Adipocyte (in vitro differentiated cells): Measurements from ENCODE around the gene ETHE1.

ENCODE experiments used
- DNase-seq: peaks from one replicate; pipeline ENCODE4 v3.0.0-alpha.2; 2015; ENCODE audit warnings: low read depth
- H3K27me3 ChIP-seq: replicated peaks from 2 replicates; pipeline ENCODE4 v1.7.0; 2013; ENCODE audit warnings: mild to moderate bottlenecking, low read length, moderate library complexity; ENCODE audit not compliant: control insufficient read depth, insufficient read depth
- H3K36me3 ChIP-seq: 2 replicates; pipeline ENCODE4 v1.7.0; 2013; ENCODE audit warnings: low read length, mild to moderate bottlenecking, moderate library complexity; ENCODE audit not compliant: control insufficient read depth, insufficient read depth, severe bottlenecking
- H3K4me1 ChIP-seq: 2 replicates; pipeline ENCODE4 v1.7.0; 2013; ENCODE audit warnings: mild to moderate bottlenecking, low read length, moderate library complexity; ENCODE audit not compliant: control insufficient read depth, insufficient read depth
- H3K4me3 ChIP-seq: 2 replicates; pipeline ENCODE4 v1.7.0; 2013; ENCODE audit warnings: mild to moderate bottlenecking, low read length, moderate library complexity
- H3K9ac ChIP-seq: 2 replicates; pipeline ENCODE4 v1.7.0; 2013; ENCODE audit warnings: mild to moderate bottlenecking, low read length, moderate library complexity
- H3K9me3 ChIP-seq: 2 replicates; pipeline ENCODE4 v1.7.0; 2013; ENCODE audit warnings: mild to moderate bottlenecking, low read length, moderate library complexity; ENCODE audit not compliant: control insufficient read depth

Gene ETHE1

GRCh38 chr19:43498233-43498842 lies 28.7 kb downstream of the ETHE1 start:
- peaks cover 4% of the 10 kb centered on the region for H3K36me3 ChIP-seq
- no peaks in the 10 kb centered on the region for H3K27me3 ChIP-seq
- H3K9me3 ChIP-seq, result no peaks in the 10 kb centered on the region
- no peak overlapping the region for H3K4me3 ChIP-seq
- peaks cover 12% of the 10 kb centered on the region for H3K4me1 ChIP-seq
- H3K9ac ChIP-seq, result no peak overlapping the region
- no peak for DNase-seq

- no peaks in the 10 kb centered on the region for H3K9me3 ChIP-seq
- peaks cover 4% of the 10 kb centered on the region for H3K36me3 ChIP-seq
- H3K27me3 ChIP-seq, result no peaks in the 10 kb centered on the region
- H3K9ac ChIP-seq, result no peak overlapping the region
- no peak for DNase-seq
- peaks cover 4% of the 10 kb centered on the region for H3K4me1 ChIP-seq
- H3K4me3 ChIP-seq, result no peak overlapping the region
These were observed 30.0 kb downstream of the ETHE1 start for GRCh38 chr19:43496960-43497359.

GRCh38 chr19:43495082-43495481 lies 31.9 kb downstream of the ETHE1 start:
- Histone ChIP-seq H3K9me3 (no peaks in the 10 kb centered on the region), H3K9ac (no peak overlapping the region), H3K4me1 (peaks cover 4% of the 10 kb centered on the region), H3K4me3 (no peak overlapping the region), H3K27me3 (no peaks in the 10 kb centered on the region), H3K36me3 (peaks cover 4% of the 10 kb centered on the region)
- no peak for DNase-seq

- Histone ChIP-seq H3K9me3 (no peaks in the 10 kb centered on the region), H3K4me1 (no peaks in the 10 kb centered on the region), H3K4me3 (no peak overlapping the region), H3K27me3 (no peaks in the 10 kb centered on the region), H3K36me3 (peaks cover 4% of the 10 kb centered on the region), H3K9ac (no peak overlapping the region)
- DNase-seq, result no peak
These were observed 36.2 kb downstream of the ETHE1 start for GRCh38 chr19:43490759-43491158.

- H3K4me3 ChIP-seq, result no peak overlapping the region
These were observed 36.9 kb downstream of the ETHE1 start for GRCh38 chr19:43489979-43490599.

GRCh38 chr19:43489310-43489709 lies 37.7 kb downstream of the ETHE1 start:
- Histone ChIP-seq H3K4me1 (no peaks in the 10 kb centered on the region), H3K27me3 (no peaks in the 10 kb centered on the region), H3K36me3 (peaks cover under 1% of the 10 kb centered on the region), H3K9me3 (no peaks in the 10 kb centered on the region), H3K4me3 (no peak overlapping the region), H3K9ac (no peak overlapping the region)
- DNase-seq, result no peak

More at GRCh38 chr19:43489979-43490599, 36.9 kb downstream of the ETHE1 start:
- H3K36me3 ChIP-seq, result peaks cover 4% of the 10 kb centered on the region
- H3K27me3 ChIP-seq, result no peaks in the 10 kb centered on the region
- no peak overlapping the region for H3K9ac ChIP-seq
- H3K4me1 ChIP-seq, result no peaks in the 10 kb centered on the region
- no peaks in the 10 kb centered on the region for H3K9me3 ChIP-seq
- DNase-seq, result no peak

- Histone ChIP-seq H3K36me3 (no peaks in the 10 kb centered on the region), H3K9ac (no peak overlapping the region), H3K9me3 (no peaks in the 10 kb centered on the region), H3K4me3 (no peak overlapping the region), H3K4me1 (no peaks in the 10 kb centered on the region), H3K27me3 (no peaks in the 10 kb centered on the region)
- DNase-seq, result no peak
These were observed 38.8 kb downstream of the ETHE1 start for GRCh38 chr19:43488179-43488578.

- no peak overlapping the region for H3K9ac ChIP-seq
- H3K4me1 ChIP-seq, result no peaks in the 10 kb centered on the region
- no peak for DNase-seq
- H3K36me3 ChIP-seq, result no peaks in the 10 kb centered on the region
- H3K27me3 ChIP-seq, result no peaks in the 10 kb centered on the region
- H3K9me3 ChIP-seq, result no peaks in the 10 kb centered on the region
- no peak overlapping the region for H3K4me3 ChIP-seq
These were observed 40.6 kb downstream of the ETHE1 start for GRCh38 chr19:43486412-43486811.

GRCh38 chr19:43485951-43486350 lies 41.0 kb downstream of the ETHE1 start:
- no peak for DNase-seq
- Histone ChIP-seq H3K9ac (no peak overlapping the region), H3K36me3 (no peaks in the 10 kb centered on the region), H3K4me3 (no peak overlapping the region), H3K4me1 (no peaks in the 10 kb centered on the region), H3K9me3 (no peaks in the 10 kb centered on the region), H3K27me3 (no peaks in the 10 kb centered on the region)

GRCh38 chr19:43483281-43483680 lies 43.7 kb downstream of the ETHE1 start:
- H3K36me3 ChIP-seq, result no peaks in the 10 kb centered on the region
- no peak for DNase-seq
- H3K4me3 ChIP-seq, result no peak overlapping the region
- no peaks in the 10 kb centered on the region for H3K27me3 ChIP-seq
- no peaks in the 10 kb centered on the region for H3K9me3 ChIP-seq
- no peaks in the 10 kb centered on the region for H3K4me1 ChIP-seq
- no peak overlapping the region for H3K9ac ChIP-seq

- no peak for DNase-seq
- Histone ChIP-seq H3K9ac (no peak overlapping the region), H3K4me3 (no peak overlapping the region), H3K36me3 (no peaks in the 10 kb centered on the region), H3K9me3 (no peaks in the 10 kb centered on the region), H3K27me3 (no peaks in the 10 kb centered on the region), H3K4me1 (no peaks in the 10 kb centered on the region)
These were observed 44.8 kb downstream of the ETHE1 start for GRCh38 chr19:43482193-43482592.

- DNase-seq, result no peak
- H3K4me1 ChIP-seq, result peaks cover 4% of the 10 kb centered on the region
- no peaks in the 10 kb centered on the region for H3K27me3 ChIP-seq
- no peak overlapping the region for H3K9ac ChIP-seq
- H3K4me3 ChIP-seq, result no peak overlapping the region
- H3K36me3 ChIP-seq, result no peaks in the 10 kb centered on the region
- H3K9me3 ChIP-seq, result no peaks in the 10 kb centered on the region
These were observed 45.3 kb downstream of the ETHE1 start for GRCh38 chr19:43481701-43482100.
